DMS153 treated with DMSO at 0.1 percent for 48 hours (cell line): ENCODE results near the gene PRR23E.
A peak's percentile ranks its signal among the peaks of the same experiment; 100 is the strongest.

ENCODE experiments used
- DNase-seq: peaks from one replicate; lab custom pipeline; 2025; ENCODE audit not compliant: unreplicated experiment; lab: John Stamatoyannopoulos, UW

PRR23E gene

DNA sequence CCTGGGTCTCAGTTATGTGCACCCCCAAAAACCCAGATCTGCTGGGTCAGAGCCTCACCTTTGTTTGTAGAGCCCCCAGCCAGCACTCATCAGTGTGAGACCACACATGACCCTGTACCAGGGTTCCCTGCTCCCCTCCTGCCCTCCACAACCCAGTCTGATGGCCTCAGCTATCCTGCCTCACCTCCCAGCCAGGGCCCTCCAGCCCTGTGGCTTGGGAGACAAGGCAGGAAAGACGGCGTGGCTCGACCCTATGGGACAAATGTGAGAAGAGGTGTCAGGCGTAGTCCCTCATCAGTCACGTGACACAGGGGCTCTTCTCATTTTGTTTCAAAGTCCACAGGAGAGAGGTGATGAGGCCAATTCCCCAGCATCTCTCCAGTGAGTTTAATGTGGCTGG is 28.3 kb upstream of the PRR23E start:
- DNase-seq: no peak

DNA sequence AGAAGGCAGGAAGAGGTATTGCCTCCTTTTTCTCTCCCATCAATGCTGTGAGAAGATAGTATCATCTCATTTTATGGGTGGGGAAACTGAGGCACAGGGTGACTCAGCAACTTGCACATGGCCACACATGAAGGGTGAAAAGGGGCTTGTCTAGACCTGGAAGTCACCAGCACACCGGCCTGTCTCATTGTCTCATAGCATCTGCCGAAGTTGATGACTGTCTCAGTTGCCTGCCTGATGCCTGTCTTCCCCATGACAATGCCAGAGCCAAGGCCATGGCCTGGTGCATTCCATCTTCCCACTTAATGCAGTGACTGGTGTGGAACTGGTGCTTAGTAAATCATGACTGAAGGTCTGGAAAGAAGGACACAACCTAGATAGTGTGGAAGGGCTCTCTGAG is 27.9 kb upstream of the PRR23E start:
- DNase-seq: no peak

DNA sequence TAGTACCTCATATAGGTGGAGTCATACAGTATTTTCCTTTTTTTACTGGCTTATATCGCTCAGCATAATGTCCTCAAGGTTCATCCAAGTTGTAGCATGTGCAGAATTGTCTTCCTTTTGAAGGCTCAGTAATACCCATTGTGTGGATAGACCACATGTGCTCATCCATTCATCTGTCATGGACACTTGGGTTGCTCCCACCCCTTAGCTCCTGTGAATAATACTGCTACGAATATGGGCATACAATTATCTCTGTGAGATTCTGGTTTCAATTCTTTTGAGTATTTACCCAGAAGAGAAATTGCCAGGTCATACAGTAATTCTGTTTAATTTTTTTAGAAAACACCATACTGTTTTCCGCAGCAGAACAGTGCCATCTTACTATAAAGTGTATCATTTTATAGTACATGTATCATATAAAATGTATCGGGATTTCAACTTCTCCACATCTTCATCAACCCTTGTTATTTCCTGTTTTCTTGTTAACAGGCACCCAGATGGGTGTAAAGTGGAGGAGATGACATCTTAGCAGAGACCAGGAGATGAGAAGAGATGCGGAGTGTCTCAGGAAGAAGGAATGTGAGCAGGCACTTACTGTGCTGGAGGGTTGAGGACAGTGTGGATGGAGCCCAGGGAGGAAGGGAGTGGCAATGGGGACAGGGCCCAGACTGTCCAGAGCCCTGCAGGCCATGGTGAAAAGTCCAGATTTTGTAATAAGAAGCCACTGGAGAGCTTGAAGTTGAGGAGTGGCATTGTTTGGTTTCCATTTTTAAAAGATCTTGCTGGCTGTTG is 27.0 kb upstream of the PRR23E start:
- no peak for DNase-seq

DNA sequence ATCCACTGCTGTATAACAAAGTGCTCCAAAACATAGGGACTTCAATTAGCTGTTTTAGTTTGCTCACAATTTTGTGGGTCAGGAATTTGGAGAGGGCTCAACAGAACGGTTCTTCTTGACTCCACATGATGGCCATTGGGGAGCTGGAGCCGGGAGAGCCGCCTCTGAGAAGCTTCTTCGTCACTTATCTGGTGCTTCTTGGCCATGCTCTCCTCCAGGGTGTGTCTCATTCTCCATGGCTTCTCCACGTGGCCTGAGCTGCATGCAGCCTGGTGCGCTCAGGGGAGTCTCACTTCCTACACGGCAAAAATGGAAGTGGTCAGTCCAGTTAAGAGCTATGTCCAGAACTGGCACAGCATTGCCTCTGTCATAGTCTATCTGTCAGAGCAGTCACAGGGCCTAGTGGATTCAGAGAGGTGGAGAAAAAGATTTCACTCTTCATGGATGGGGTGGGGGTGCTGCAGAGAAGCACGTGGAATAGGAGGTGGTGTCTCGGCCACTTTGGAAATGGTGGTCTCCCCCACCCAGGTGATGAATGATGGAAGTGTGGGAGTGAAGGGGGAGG is 26.3 kb upstream of the PRR23E start:
- DNase-seq: no peak

DNA sequence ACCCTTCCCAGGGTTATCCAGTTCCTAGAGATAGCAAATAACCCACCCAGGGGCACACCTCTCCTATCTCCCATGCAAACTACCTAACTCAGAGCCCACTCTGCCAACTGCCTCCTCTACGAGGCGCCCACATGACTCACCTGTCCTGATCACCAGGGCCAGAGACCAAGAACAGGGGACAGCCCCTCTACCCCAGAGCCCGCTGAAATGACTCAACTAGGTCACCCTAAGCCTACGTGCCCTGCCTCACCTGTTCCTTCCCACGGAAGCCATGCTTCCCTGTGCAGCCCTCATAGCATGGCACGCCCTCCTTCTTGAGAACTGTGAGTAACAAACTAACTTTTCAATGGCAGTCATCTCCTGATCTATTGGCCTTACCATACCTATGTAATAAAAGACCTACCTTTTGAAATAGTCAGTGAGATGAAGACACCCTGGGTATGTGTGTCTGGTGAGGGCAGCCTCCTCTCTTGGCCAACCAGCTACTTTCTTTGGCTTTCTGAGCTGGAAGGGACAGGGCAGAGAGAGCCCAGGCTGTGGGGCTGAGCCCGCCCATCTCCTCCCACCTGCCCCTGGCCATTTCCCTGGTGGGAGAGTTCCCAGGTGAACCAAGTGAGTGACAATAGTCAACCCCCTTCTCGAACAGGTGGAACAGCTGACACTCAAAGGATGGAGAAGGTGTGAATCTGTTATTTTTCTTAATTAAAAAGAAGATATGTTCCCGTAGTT is 25.5 kb upstream of the PRR23E start:
- DNase-seq: no peak

DNA sequence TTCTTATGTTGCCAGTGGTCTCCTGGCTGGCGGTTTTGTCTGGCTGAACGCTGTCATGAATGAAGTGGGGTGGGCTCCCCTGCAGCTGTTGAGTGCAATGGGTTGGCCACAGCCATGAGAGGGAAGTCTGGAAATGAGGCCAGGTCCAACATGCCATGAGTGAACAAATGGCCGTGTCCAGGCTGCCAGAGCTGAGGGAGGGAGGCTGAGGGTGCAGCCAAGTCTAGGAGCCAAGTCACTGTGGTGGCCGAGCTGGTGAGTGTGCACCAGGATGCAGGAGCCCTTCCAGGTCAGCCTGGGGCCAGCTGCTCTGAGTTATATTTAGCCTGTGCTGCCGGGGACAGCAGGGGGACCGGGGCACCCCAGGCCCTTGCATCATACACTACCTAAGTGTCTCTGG is 24.7 kb upstream of the PRR23E start:
- no peak for DNase-seq

DNA sequence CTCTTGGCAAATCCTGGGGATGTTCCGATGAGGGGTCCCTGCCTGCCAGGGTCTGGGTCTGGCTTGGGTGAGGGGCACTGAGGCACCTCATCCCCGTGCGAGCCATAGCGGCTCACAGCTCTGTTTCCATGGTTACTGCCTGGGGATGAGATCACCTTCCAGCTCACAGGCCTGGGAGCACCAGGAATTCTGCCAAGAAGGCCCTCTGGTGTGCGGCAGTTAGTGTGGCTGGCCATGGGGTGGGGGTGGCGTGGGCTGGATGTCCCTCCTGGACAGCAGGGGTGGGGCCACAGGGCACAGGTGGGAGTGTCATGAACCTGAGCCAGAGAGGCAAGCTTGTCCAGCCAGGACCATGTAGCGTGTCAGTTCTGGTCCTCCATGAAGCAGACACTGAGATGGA is 22.1 kb upstream of the PRR23E start:
- no peak for DNase-seq

DNA sequence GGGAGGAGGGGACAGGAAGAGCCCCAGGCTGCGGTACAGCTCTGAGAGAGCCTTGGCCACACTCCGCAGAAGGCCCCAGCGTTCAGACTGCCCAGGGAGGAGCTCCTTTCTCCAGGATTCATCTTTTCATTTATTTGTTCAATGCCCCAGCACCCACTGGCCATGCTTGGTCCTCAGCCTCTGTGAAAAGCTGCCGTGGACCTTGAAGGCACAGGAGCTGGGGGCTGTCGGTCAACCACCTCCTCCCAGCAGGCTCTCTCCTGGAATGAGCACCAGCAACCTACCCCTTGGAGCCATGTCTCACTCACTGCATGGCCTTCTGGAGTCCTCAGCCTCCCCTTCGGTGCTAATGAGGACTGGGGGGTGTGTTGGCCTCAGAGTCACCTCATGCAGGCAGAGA is 21.6 kb upstream of the PRR23E start:
- no peak for DNase-seq

DNA sequence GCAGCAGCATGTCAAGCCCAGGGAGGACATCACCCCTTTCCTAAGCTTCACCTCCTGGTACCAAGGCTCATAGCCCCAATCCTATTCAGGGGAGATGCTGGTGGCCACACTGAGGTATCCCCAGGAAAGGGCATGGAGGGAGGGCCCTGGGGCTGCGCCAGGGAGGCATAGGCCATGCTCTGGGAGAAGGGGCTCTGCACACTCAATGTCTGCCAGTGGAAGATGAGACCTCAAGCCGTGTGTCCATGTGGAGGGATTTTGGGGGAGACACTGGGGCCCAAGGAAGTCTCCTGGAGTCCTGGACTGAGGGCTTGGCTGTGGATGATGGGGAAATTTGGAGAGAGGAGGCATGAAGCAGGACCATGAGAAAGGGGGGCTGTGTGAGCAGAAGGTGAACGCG is 21.2 kb upstream of the PRR23E start:
- no peak for DNase-seq

DNA sequence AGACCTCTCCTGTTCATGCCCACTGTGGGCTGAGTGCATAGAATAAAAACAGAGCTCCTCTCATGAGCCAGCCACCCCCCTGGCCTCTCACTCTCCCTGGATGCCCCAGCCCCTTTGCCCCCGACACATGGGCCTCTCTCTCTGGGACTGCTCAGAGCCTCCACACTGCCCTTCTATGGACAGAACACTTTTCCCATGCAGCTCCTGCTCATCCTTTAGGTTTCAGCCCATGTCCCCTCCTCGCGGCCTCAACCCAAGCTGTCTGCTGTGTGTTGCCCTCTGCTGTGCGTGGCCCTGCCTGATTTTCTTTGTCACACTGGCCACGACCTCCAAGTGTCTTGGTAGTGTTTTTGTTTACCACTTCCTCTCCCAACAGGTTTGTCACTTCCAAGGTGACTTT is 20.7 kb upstream of the PRR23E start:
- DNase-seq: no peak

DNA sequence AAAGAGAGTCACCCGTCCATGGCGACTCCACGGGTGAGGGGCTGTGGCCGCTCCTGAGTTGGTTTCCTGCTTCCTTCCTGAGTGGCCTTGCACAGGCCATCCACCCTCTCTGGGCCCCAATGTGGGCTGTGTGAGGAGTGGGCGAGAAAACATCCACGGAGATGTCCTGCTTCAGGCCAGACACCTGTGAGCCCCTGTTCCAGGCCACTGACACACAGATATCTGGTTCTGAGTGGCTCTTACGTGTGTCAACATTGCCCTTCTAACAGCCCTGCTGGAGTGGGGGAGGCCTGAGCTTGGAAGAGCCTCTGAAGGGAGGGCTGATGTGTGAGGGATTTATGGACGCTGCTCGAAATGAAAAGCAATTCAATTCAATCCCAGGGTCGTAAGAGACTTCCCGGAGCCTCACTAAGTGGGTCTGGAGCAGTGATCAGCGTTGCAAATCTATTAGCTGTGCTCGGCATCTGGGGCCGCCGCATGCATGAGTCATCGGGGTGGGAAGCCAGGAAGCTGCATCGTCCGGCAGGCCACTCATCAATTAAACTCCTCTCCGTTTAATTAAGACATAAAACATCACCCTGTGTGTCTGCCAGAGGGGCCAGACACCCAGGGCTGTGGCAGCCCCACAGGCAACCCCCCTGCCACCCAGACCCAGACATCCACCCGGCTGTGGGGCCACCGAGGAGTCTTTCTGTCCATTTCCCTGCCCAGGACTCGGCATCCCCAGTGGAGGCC is 20.0 kb upstream of the PRR23E start:
- peak; percentile 74 for DNase-seq

DNA sequence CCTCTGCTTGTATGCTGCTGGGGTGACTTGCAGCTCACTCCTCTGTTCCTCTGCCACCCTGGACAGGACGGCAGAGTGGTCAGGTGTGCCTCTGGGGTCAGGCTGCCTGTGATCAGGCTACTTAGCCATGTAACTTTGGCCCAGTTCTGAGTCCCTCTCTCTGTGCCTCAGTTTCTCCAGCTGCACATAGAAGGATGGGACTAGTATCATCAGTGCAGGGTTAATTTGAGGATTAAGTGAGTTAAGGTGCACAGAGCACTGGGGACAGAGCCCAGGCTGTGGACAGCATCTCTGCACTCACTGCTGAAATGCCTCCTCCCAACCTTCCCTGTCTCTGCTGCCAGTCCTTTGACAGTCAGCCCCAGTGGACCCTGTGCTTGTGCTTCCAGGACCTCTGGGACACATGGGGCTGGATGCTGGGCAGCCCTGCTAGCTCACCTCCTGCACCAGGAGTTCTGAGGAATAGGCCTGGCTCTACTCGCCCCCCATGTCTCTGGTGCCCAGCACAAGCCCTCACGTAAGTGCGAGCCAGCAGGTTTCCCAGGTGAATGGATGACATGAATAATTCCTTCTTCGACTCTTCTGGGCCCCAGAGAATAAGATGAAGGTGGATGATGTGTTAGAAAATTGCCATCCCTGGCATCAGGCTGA is 19.3 kb upstream of the PRR23E start:
- no peak for DNase-seq

DNA sequence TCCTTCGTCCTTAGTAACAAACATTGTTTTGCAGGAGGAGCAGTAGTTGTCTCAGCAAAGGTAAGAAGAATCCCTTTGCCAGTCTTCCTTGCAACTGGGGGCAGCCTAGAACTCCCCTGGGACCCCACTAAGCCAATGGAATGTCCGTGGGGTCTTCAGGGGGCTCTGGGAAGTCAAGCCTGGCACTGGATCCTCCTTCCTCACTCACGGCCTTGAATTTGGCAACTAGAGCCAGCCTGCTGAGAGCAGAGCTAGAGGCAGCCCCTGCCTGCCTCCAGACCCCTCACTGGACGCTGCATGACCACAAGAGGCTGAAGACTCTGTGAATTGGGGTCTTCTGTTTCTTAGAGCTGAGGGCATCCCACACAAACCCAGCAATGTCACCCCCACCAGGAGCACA is 18.6 kb upstream of the PRR23E start:
- no peak for DNase-seq

DNA sequence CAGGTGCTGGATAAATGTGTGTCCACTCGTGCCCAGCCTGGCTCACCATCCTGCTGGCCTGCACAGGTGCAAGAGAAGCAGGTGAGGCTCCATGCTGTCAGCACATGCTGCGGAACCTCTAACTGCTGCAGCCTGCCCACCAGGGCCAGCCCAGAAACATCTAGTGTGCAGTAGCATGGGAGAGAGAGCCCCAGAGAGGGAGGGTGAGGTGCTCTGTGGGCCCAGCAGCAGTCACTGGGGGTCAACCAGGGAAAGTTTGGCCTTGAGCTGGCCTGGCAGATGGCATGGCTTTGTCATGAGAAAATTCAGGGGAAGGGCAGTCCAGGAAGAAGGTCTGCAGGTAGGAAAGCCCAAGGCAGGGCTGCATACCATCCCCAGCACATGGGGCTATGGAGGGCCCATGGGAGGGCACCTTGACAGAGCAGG is 18.2 kb upstream of the PRR23E start:
- DNase-seq: no peak

DNA sequence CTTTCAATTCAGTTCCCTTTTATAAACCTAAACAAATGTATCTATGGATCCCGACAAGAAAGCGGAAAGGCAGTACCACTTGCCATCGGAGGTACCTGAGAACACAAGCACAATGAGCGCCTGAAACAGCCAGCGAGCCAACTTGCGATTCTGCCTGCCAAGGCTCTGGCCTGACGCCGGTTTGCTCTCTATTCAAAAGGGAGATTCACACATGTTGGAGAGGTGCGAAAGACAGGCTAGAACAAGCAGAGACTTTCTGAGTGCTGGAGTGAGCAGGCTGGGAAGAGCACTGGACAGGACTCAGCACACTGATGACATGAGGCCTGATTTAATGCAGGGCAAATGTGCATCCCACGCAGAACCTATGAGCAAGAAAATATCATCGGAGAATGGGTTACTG is 17.7 kb upstream of the PRR23E start:
- DNase-seq: no peak

DNA sequence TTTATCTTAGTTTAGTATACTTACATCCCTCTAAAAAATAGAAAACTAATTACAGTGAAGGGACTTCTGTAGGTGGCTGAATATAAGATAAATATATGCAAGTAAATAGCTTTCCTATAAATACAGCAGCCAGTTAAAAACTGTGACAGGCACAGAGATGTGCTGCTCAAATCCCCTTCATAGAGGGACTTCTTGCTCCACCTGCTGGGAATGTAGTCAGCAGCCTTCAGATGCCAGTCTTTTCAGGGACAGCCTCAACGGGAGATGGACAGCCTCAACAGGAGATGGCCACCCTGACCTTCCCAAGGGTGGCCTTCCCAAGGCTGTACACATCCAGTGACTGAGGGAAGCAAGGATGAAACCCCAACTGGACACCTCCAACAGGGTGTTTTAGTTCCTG is 15.7 kb upstream of the PRR23E start:
- no peak for DNase-seq

DNA sequence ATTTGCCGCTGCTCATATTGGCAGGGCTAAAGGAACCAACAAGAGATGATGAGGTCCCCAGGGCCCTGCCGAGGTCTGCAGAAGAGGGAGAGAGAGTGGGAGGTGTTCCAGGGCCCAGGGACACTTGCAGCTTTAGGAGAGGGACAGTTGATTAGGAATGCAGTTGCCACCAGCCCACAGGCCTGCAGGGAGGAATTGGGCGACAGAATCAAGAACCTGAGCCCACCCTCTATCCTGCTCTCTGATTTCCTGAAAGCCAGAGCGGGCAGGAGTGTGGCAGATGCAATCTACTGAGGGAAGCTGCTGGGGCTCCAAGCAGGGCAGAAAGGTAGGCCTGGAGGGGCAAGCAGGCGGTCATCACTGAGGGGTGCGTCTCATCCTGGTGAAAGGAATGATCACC is 12.1 kb upstream of the PRR23E start:
- no peak for DNase-seq

DNA sequence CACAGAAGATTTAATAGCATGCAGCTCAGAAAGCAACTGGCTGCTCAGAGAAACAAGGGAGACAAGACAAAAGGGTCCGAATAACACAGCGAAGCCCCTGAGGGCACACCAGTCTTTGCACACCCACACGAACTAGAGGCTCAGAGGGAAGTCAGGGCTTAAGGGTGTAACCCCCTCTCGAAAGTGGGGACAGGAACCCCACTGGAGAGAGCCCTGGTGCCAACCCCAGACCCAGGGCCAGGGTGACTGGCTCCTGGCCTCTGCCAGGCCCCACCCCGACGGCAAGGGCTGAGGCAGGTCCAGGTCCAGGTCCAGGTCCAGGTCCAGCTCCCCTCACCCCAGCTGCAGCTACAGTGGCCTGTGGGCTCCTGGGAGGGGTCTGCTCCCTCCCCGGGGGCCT is 10.5 kb upstream of the PRR23E start:
- DNase-seq: no peak

DNA sequence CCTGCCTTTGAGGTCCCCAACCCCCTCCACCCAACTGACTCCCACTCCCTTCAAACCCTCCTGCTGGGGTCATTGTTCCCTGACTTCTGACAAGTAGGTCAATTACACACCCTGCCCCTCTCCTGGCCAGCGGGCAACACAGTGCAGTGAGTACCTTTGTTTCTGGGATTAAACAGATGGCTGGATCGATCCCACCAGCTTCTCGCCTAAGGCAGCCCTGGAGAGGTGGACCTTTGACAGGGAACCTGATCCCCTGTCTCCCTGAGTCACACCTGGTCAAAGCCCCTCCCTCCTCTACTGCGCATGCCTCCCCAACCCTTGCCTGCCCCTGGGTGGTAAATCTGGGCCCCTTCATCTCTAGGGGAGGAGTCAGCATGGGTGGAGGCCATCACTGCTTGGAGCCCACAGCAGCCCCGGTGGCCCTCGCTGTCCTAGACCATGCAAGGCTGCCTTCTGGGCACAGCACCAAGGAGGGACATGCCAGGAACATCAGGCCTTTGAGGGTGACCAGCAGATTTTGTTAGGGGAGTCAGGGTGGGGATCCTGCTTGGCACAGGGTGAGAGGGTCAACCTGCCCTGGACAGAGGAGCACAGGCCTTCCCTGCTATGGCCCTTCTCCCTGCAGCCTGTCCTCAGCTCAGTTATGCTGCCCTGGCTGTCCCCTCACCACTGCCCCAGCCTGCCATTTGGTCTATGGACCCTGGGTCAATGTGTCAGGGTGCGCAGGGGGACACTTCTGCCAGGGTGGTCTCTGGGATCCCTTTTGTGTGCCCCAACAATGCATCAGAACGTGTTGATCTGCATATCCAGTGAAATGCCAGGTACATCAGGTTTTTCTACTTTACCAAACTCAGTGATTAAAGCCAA is 9.8 kb upstream of the PRR23E start:
- no peak for DNase-seq
